HG03103 (cell line): ENCODE results near the gene PIEZO1.

Experiments
- ATAC-seq: cut with Tn5 transposase; IDR thresholded peaks from one replicate; pipeline ENCODE4 v1.9.1; 2021; ENCODE audit warnings: low read depth; ENCODE audit not compliant: unreplicated experiment

The PIEZO1 gene

GRCh38 chr16:88739139-88739976, 45.7 kb downstream of the PIEZO1 start:
- ATAC-seq, result no peak

GRCh38 chr16:88738151-88739084, 46.6 kb downstream of the PIEZO1 start:
- ATAC-seq, result no peak

GRCh38 chr16:88737298-88738150, 47.5 kb downstream of the PIEZO1 start:
- ATAC-seq, result no peak

GRCh38 chr16:88736496-88736895, 48.5 kb downstream of the PIEZO1 start:
- no peak for ATAC-seq

- no peak for ATAC-seq
Measured at GRCh38 chr16:88736088-88736487, 48.9 kb downstream of the PIEZO1 start.

- no peak for ATAC-seq
Measured at GRCh38 chr16:88735616-88736015, 49.4 kb downstream of the PIEZO1 start.

- ATAC-seq, result no peak
Measured at GRCh38 chr16:88735121-88735520, 49.9 kb downstream of the PIEZO1 start.

GRCh38 chr16:88734361-88734728, 50.7 kb downstream of the PIEZO1 start:
- ATAC-seq, result no peak

GRCh38 chr16:88733630-88734360, 51.2 kb downstream of the PIEZO1 start:
- no peak for ATAC-seq

- ATAC-seq, result no peak
Measured at GRCh38 chr16:88732961-88733294, 52.1 kb downstream of the PIEZO1 start.

GRCh38 chr16:88732172-88732960, 52.7 kb downstream of the PIEZO1 start:
- ATAC-seq, result no peak

GRCh38 chr16:88731699-88732098, 53.3 kb downstream of the PIEZO1 start:
- no peak for ATAC-seq

GRCh38 chr16:88730632-88731607, 54.1 kb downstream of the PIEZO1 start:
- ATAC-seq, result no peak

- no peak for ATAC-seq
Measured at GRCh38 chr16:88727871-88728270, 57.1 kb downstream of the PIEZO1 start.

GRCh38 chr16:88726981-88727380, 58.0 kb downstream of the PIEZO1 start:
- no peak for ATAC-seq

- no peak for ATAC-seq
Measured at GRCh38 chr16:88726408-88726749, 58.6 kb downstream of the PIEZO1 start.

- no peak for ATAC-seq
Measured at GRCh38 chr16:88725609-88726407, 59.2 kb downstream of the PIEZO1 start.
